GM19397 (cell line): Measurements from ENCODE around the gene TTC39C.
"Not testable (repeated sequence)": the region's sequence is repeated elsewhere in the genome, so short reads cannot be mapped to it uniquely, and the experiment has no call there.

ENCODE experiments used
- ATAC-seq: cut with Tn5 transposase; IDR thresholded peaks from one replicate; pipeline ENCODE4 v1.9.1; 2021; ENCODE audit warnings: mild to moderate bottlenecking, moderate library complexity; ENCODE audit not compliant: unreplicated experiment

TTC39C gene

GRCh38 chr18:24118750-24119577 lies 104.4 kb downstream of the TTC39C start:
- ATAC-seq: peak; percentile 58

GRCh38 chr18:24120676-24121075 lies 106.1 kb downstream of the TTC39C start:
- no peak for ATAC-seq

GRCh38 chr18:24121625-24122024 lies 107.1 kb downstream of the TTC39C start:
- no peak for ATAC-seq

- no peak for ATAC-seq
Measured at GRCh38 chr18:24126155-24126961, 111.8 kb downstream of the TTC39C start.

- ATAC-seq: no peak
Measured at GRCh38 chr18:24127735-24128134, 113.2 kb downstream of the TTC39C start.

- ATAC-seq: no peak
Measured at GRCh38 chr18:24128700-24129099, 114.1 kb downstream of the TTC39C start.

- no peak for ATAC-seq
Measured at GRCh38 chr18:24130494-24130893, 115.9 kb downstream of the TTC39C start.

- ATAC-seq: no peak
Measured at GRCh38 chr18:24136967-24137373, 122.4 kb downstream of the TTC39C start.

GRCh38 chr18:24138409-24138788 lies 123.8 kb downstream of the TTC39C start:
- ATAC-seq: no peak

GRCh38 chr18:24138789-24139616 lies 124.4 kb downstream of the TTC39C start, which contains the start of gene CABYR:
Gene CABYR (plus strand): TSS chr18:24139062. CDS start chr18:24143115, 4,053 bp downstream.
- ATAC-seq: peak; percentile 95

GRCh38 chr18:24140697-24141096 lies 126.1 kb downstream of the TTC39C start:
- ATAC-seq: no peak

- no peak for ATAC-seq
Measured at GRCh38 chr18:24142376-24142775, 127.8 kb downstream of the TTC39C start.

- not testable (repeated sequence) for ATAC-seq
Measured at GRCh38 chr18:24149591-24149990, 135.0 kb downstream of the TTC39C start.

GRCh38 chr18:24153397-24153796 lies 138.8 kb downstream of the TTC39C start:
- ATAC-seq: no peak

- ATAC-seq: no peak
Measured at GRCh38 chr18:24157855-24158254, 143.3 kb downstream of the TTC39C start.

GRCh38 chr18:24160086-24160485 lies 145.5 kb downstream of the TTC39C start:
- no peak for ATAC-seq

GRCh38 chr18:24161304-24161703 lies 146.8 kb downstream of the TTC39C start:
- ATAC-seq: no peak

GRCh38 chr18:24168496-24168895 lies 153.9 kb downstream of the TTC39C start:
- ATAC-seq: no peak

- ATAC-seq: no peak
Measured at GRCh38 chr18:24170360-24170759, 155.8 kb downstream of the TTC39C start.

- ATAC-seq: no peak
Measured at GRCh38 chr18:24173997-24174396, 159.4 kb downstream of the TTC39C start.
